A549 (cell line): ENCODE results near the gene HSD3B7. TPM values are rescaled to one million over a fixed set of nuclear protein-coding genes. Genes with fewer than 3 reads are reported as not detected.

ENCODE experiments used
- ATAC-seq, 2 experiments: fragments of 200-7000 bp in 1 of 2; fragments of >200 bp in 1 of 2; cut with Nextera tagmentation in 1 of 2; cut with Tn5 transposase in 1 of 2; 3 replicates each; pipeline versions ENCODE4 v1.8.0 to v1.9.1; 2018 to 2020; ENCODE audit warnings: mild to moderate bottlenecking in 1 of 2, moderate library complexity in 1 of 2
- CTCF ChIA-PET: fragments of 300-600 bp; sonication (Branson Sonifier 250); formaldehyde crosslinking; extraction: SDS; loops from one replicate; lab custom pipeline; 2021; ENCODE audit warnings: antibody characterized with exemption, inconsistent platforms; lab: Yijun Ruan, JAX
- POLR2A ChIA-PET: fragments of 350-600 bp; formaldehyde crosslinking; extraction: SDS; loops from one replicate; lab custom pipeline; 2021; ENCODE audit warnings: antibody characterized with exemption, inconsistent platforms; lab: Yijun Ruan, JAX
- DNase-seq, 2 experiments: peaks; one replicate each; pipeline versions ENCODE4 v3.0.0 to v3.0.0-alpha.2; 2011 to 2016; ENCODE audit warnings: low read depth in 1 of 2, low spot score in 1 of 2
- FAIRE-seq: peaks from 2 replicates; lab custom pipeline; 2011; peaks lifted over from hg19 to GRCh38; lab: Jason Lieb, UNC
- H3K27ac ChIP-seq, 2 experiments: fragments of >200 bp; sonication (Bioruptor Twin); formaldehyde crosslinking; 3 replicates each; pipeline ENCODE4 v1.5.1; 2016 to 2017
- H3K4me1 ChIP-seq: fragments of >200 bp; sonication (Bioruptor Twin); formaldehyde crosslinking; 3 replicates; pipeline ENCODE4 v1.6.1; 2016
- H3K4me2 ChIP-seq: fragments of >200 bp; sonication (Bioruptor Twin); formaldehyde crosslinking; 3 replicates; pipeline ENCODE4 v1.6.1; 2016
- H3K4me3 ChIP-seq: fragments of >200 bp; sonication (Bioruptor Twin); formaldehyde crosslinking; 3 replicates; pipeline ENCODE4 v1.5.1; 2016
- H3K9me3 ChIP-seq: fragments of >200 bp; sonication (Bioruptor Twin); formaldehyde crosslinking; 3 replicates; pipeline ENCODE4 v1.6.1; 2016
- CBX2 ChIP-seq: fragments of 200-600 bp; sonication (generic); IDR thresholded peaks from 2 replicates; pipeline ENCODE4 v1.6.1; 2016; ENCODE audit warnings: low read depth, mild to moderate bottlenecking, borderline replicate concordance
- CBX8 ChIP-seq: fragments of 200-600 bp; sonication (generic); IDR thresholded peaks from 2 replicates; pipeline ENCODE4 v1.6.1; 2016
- CEBPB ChIP-seq, 2 experiments: fragments of >200 bp in 1 of 2; sonication (Bioruptor Twin) in 1 of 2; formaldehyde crosslinking in 1 of 2; IDR thresholded peaks; 2 replicates each; pipeline ENCODE4 v1.6.1; 2012 to 2016
- CHD2 ChIP-seq: fragments of 150-350 bp; IDR thresholded peaks from 2 replicates; pipeline ENCODE4 v1.6.1; 2014; ENCODE audit warnings: low read length; ENCODE audit not compliant: partially characterized antibody
- CHD4 ChIP-seq: fragments of 200-600 bp; sonication (generic); IDR thresholded peaks from 2 replicates; pipeline ENCODE4 v1.6.1; 2016; ENCODE audit warnings: antibody characterized with exemption, mild to moderate bottlenecking, borderline replicate concordance
- FOSL2 ChIP-seq, 2 experiments: fragments of 450-650 bp in 1 of 2; fragments of >200 bp in 1 of 2; sonication (Bioruptor Twin) in 1 of 2; formaldehyde crosslinking; IDR thresholded peaks; 2 replicates each; pipeline versions ENCODE4 v1.5.0 to v1.6.1; 2016 to 2020; ENCODE audit warnings: mild to moderate bottlenecking in 1 of 2, moderate library complexity in 1 of 2
- HOXB13 ChIP-seq: fragments of 250-450 bp; sonication (Bioruptor Pico); IDR thresholded peaks from 2 replicates; pipeline ENCODE4 v1.5.0; 2020; ENCODE audit warnings: low read depth, mild to moderate bottlenecking, moderate library complexity
- HOXB5 ChIP-seq: fragments of 250-450 bp; sonication (Bioruptor Pico); IDR thresholded peaks from 2 replicates; pipeline ENCODE4 v1.5.0; 2020; ENCODE audit warnings: mild to moderate bottlenecking, moderate library complexity
- JUN ChIP-seq, 2 experiments: fragments of >200 bp; sonication (Bioruptor Twin); formaldehyde crosslinking; IDR thresholded peaks; 2 replicates in 1 of 2; 3 replicates in 1 of 2; pipeline ENCODE4 v1.6.1; 2016 to 2017
- KDM1A ChIP-seq: fragments of 200-600 bp; sonication (generic); IDR thresholded peaks from 2 replicates; pipeline ENCODE4 v1.6.1; 2016; ENCODE audit warnings: low read depth, mild to moderate bottlenecking
- KDM5A ChIP-seq: fragments of 200-600 bp; sonication (generic); IDR thresholded peaks from 2 replicates; pipeline ENCODE4 v1.6.1; 2016; ENCODE audit warnings: antibody characterized with exemption, mild to moderate bottlenecking
- MAX ChIP-seq: IDR thresholded peaks from 2 replicates; pipeline ENCODE4 v1.6.1; 2012
- MAZ ChIP-seq: fragments of 150-350 bp; IDR thresholded peaks from 2 replicates; pipeline ENCODE4 v1.6.1; 2014; ENCODE audit warnings: antibody characterized with exemption, low read depth, low read length, borderline replicate concordance
- MYC ChIP-seq: IDR thresholded peaks from 2 replicates; pipeline ENCODE4 v1.6.1; 2012; ENCODE audit warnings: mild to moderate bottlenecking, inconsistent platforms, low read length, improper control_type of control experiment, borderline replicate concordance
- NFE2L2 ChIP-seq: fragments of 150-350 bp; conservative IDR thresholded peaks from 2 replicates; pipeline ENCODE4 v1.6.1; 2014; ENCODE audit warnings: low read length
- NR3C1 ChIP-seq: fragments of >200 bp; sonication (Bioruptor Twin); formaldehyde crosslinking; IDR thresholded peaks from 3 replicates; pipeline ENCODE4 v1.6.1; 2017
- PHF8 ChIP-seq: fragments of 200-600 bp; sonication (generic); IDR thresholded peaks from 2 replicates; pipeline ENCODE4 v1.6.1; 2016; ENCODE audit warnings: low read depth, mild to moderate bottlenecking, antibody characterized with exemption, moderate library complexity, borderline replicate concordance
- RFX5 ChIP-seq: fragments of 450-650 bp; IDR thresholded peaks from 2 replicates; pipeline ENCODE4 v1.7.1; 2014; ENCODE audit warnings: antibody characterized with exemption, mild to moderate bottlenecking, moderate library complexity
- RNF2 ChIP-seq: fragments of 200-600 bp; sonication (generic); IDR thresholded peaks from 2 replicates; pipeline ENCODE4 v1.6.1; 2016; ENCODE audit warnings: low read depth, mild to moderate bottlenecking, antibody characterized with exemption, moderate library complexity, borderline replicate concordance
- TFCP2L1 ChIP-seq: fragments of 250-450 bp; sonication (Bioruptor Pico); IDR thresholded peaks from 2 replicates; pipeline ENCODE4 v1.5.0; 2021; ENCODE audit warnings: mild to moderate bottlenecking
- ZC3H11A ChIP-seq: fragments of 450-650 bp; IDR thresholded peaks from 2 replicates; pipeline ENCODE4 v1.6.1; 2014; ENCODE audit warnings: antibody characterized with exemption, mild to moderate bottlenecking
- ZSCAN20 ChIP-seq: fragments of 250-450 bp; sonication (Bioruptor Pico); IDR thresholded peaks from 2 replicates; pipeline ENCODE4 v1.8.0; 2022; ENCODE audit warnings: mild to moderate bottlenecking, moderate library complexity
- WGBS: methylation state at CpG from one replicate; pipeline ENCODE4 v1.1.6; 2017; ENCODE audit errors: missing lambda C conversion rate; 5-methylcytosine and 5-hydroxymethylcytosine counted together
- polyA plus RNA-seq, 4 experiments: library from polyadenylated mRNA; depleted of rRNA in 3 of 4; stranded (reverse); fragments of >200 nt; fragmentation: RNase III in 1 of 4; extraction: RNeasy Plus Mini Kit Qiagen cat#74134 plus additional on column Dnase treatment in 1 of 4; gene quantifications; 2 replicates in 3 of 4; 3 replicates in 1 of 4; pipeline ENCODE4 v1.2.3, GENCODE V29; 2011 to 2017
- TF ChIP-seq, protein P1 (sequence below): fragments of 250-450 bp; sonication (Bioruptor Pico); IDR thresholded peaks from 2 replicates; pipeline ENCODE4 v1.5.0; 2020; ENCODE audit warnings: low read depth, mild to moderate bottlenecking, moderate library complexity
- TF ChIP-seq, protein P2 (sequence below): fragments of 200-600 bp; sonication (generic); IDR thresholded peaks from 2 replicates; pipeline ENCODE4 v1.6.1; 2016; ENCODE audit warnings: antibody characterized with exemption, mild to moderate bottlenecking, moderate library complexity
- TF ChIP-seq, protein P3 (sequence below): IDR thresholded peaks from 2 replicates; pipeline ENCODE4 v1.6.1; 2012; ENCODE audit warnings: low read depth, borderline replicate concordance

Gene HSD3B7
- polyA plus RNA-seq, 2 of the 4 experiments (the other 2 are of a cell fraction) = 10.5 to 19.7 TPM

GRCh38 chr16:30995927-30996323 lies 10.9 kb downstream of the HSD3B7 start:
- ATAC-seq (peak in 1 of 2 experiments; percentile 1; a peak in 2 of 6 replicates), FAIRE-seq (no peak), DNase-seq (no peak)
- TF ChIP-seq ZC3H11A (no peak), CBX8 (no peak), RNF2 (no peak)
- Histone ChIP-seq H3K4me1 (peaks cover 49% of the 10 kb centered on the region), H3K4me3 (peak overlapping the region; percentile 61), H3K27ac (peak overlapping the region; percentile 97 to 100), H3K4me2 (peak overlapping the region; percentile 92), H3K9me3 (no peaks in the 10 kb centered on the region)
- WGBS = 40% methylated on average over 11 of the region's 11 CpGs
- ChIA-PET CTCF (interaction anchor here (0.9 to 1.6 kb wide), 3 partner anchors 9 to 873 kb away, joined by 3 to 13 read pairs (median 3); partner anchors contain the start of gene HSD3B7), POLR2A (interaction anchor here (1.1 to 1.9 kb wide), 6 partner anchors 14 to 463 kb away, joined by 3 to 14 read pairs (median 7); partner anchors contain the start of genes ARMC5, FUS, ZNF646 and ZNF668)

GRCh38 chr16:30996324-30996984 lies 11.4 kb downstream of the HSD3B7 start:
- no peak for FAIRE-seq
- peak; percentile 68 to 89 for DNase-seq
- H3K27ac ChIP-seq = peak overlapping the region; percentile 97 to 100

More at GRCh38 chr16:30996324-30996984, 11.4 kb downstream of the HSD3B7 start:
- WGBS = under 1% methylated on average over 18 of the region's 23 CpGs
- CTCF ChIA-PET = interaction anchor here (0.9 to 1.6 kb wide), 4 partner anchors 9 to 872 kb away, joined by 3 to 13 read pairs (median 4); partner anchors contain the start of gene HSD3B7
- Histone ChIP-seq H3K4me2 (peak overlapping the region; percentile 92), H3K4me3 (peak overlapping the region; percentile 61), H3K9me3 (no peaks in the 10 kb centered on the region), H3K4me1 (peaks cover 44% of the 10 kb centered on the region)
- POLR2A ChIA-PET = interaction anchor here (0.5 to 1.9 kb wide), 16 partner anchors 9 to 463 kb away, joined by 3 to 14 read pairs (median 6); partner anchors contain the start of genes ARMC5, FUS, HSD3B7 and KAT8
- peak; percentile 48; the same call in 1 of the 2 replicates for TF ChIP-seq MAX
- no peak for TF ChIP-seq TFCP2L1 (CRISPR knock-in tag)
- TF ChIP-seq NR3C1 = no peak
- TF ChIP-seq JUN (IDR thresholded peaks at IDR 0.05) = no peak; a peak in 1 of 5 replicates
- TF ChIP-seq RFX5 = no peak
- TF ChIP-seq CBX2 = no peak
- TF ChIP-seq, protein P1, sequence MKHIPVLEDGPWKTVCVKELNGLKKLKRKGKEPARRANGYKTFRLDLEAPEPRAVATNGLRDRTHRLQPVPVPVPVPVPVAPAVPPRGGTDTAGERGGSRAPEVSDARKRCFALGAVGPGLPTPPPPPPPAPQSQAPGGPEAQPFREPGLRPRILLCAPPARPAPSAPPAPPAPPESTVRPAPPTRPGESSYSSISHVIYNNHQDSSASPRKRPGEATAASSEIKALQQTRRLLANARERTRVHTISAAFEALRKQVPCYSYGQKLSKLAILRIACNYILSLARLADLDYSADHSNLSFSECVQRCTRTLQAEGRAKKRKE = no peak
- TF ChIP-seq, protein P2, sequence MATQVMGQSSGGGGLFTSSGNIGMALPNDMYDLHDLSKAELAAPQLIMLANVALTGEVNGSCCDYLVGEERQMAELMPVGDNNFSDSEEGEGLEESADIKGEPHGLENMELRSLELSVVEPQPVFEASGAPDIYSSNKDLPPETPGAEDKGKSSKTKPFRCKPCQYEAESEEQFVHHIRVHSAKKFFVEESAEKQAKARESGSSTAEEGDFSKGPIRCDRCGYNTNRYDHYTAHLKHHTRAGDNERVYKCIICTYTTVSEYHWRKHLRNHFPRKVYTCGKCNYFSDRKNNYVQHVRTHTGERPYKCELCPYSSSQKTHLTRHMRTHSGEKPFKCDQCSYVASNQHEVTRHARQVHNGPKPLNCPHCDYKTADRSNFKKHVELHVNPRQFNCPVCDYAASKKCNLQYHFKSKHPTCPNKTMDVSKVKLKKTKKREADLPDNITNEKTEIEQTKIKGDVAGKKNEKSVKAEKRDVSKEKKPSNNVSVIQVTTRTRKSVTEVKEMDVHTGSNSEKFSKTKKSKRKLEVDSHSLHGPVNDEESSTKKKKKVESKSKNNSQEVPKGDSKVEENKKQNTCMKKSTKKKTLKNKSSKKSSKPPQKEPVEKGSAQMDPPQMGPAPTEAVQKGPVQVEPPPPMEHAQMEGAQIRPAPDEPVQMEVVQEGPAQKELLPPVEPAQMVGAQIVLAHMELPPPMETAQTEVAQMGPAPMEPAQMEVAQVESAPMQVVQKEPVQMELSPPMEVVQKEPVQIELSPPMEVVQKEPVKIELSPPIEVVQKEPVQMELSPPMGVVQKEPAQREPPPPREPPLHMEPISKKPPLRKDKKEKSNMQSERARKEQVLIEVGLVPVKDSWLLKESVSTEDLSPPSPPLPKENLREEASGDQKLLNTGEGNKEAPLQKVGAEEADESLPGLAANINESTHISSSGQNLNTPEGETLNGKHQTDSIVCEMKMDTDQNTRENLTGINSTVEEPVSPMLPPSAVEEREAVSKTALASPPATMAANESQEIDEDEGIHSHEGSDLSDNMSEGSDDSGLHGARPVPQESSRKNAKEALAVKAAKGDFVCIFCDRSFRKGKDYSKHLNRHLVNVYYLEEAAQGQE = 0 out of 2 replicates have a peak, but pooled peaks have one; percentile 15
- TF ChIP-seq CHD4 = no peak
- no peak for TF ChIP-seq ZSCAN20 (CRISPR knock-in tag)
- TF ChIP-seq PHF8 = peak; percentile 60; the same call in 1 of the 2 replicates
- TF ChIP-seq KDM5A = no peak
- no peak for TF ChIP-seq NFE2L2
- TF ChIP-seq MYC = no peak
- TF ChIP-seq, protein P3, sequence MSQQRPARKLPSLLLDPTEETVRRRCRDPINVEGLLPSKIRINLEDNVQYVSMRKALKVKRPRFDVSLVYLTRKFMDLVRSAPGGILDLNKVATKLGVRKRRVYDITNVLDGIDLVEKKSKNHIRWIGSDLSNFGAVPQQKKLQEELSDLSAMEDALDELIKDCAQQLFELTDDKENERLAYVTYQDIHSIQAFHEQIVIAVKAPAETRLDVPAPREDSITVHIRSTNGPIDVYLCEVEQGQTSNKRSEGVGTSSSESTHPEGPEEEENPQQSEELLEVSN = peak; percentile 62
- no peak for TF ChIP-seq CEBPB (IDR thresholded peaks at IDR 0.05)
- TF ChIP-seq HOXB5 (CRISPR knock-in tag) = no peak
- peak; percentile 54; the same call in 1 of the 2 replicates for TF ChIP-seq KDM1A
- no peak for TF ChIP-seq MAZ
- no peak for TF ChIP-seq CHD2
- no peak for TF ChIP-seq FOSL2 (IDR thresholded peaks at IDR 0.05)
- TF ChIP-seq FOSL2 (CRISPR knock-in tag; IDR thresholded peaks at IDR 0.05) = 0 out of 2 replicates have a peak, but pooled peaks have one; percentile 8
- no peak for TF ChIP-seq HOXB13
- peak; percentile 33 to 57 for ATAC-seq
